Measurements from ENCODE around the gene CHRM4.

Gene CHRM4

DNA sequence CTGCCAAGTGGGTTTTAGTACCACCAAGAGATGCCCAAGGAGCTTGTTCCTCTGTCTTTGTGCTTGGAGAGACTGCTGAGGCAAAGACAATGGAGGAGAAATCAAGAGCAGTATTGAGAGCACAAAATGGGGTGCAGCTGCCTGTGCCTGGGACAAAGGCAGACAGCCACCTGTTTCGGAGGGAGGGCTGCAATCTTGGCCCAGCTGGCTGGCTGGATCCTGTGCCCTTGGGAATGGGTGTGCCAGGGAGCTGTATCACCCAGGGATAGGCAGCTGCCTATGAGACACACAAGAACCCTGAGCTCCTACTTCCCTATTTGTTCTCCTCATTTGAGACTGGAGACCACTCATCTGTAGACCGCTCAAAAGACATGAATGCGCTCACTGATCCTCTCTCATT is 23.3 kb upstream of the CHRM4 start:
- Histone ChIP-seq H3K9ac (no peak overlapping the region), H3K79me2 (no peaks in the 10 kb centered on the region), H3K4me3 (ENCODE audit: low read depth, low read length) (no peak overlapping the region), H3K36me3 (ENCODE audit: control insufficient read depth, insufficient read depth, low read length) (no peaks in the 10 kb centered on the region), H2AFZ (no peak overlapping the region), H3K4me2 (ENCODE audit: low read length) (no peak overlapping the region), H3K9me3 (ENCODE audit: control insufficient read depth, low read length) (no peaks in the 10 kb centered on the region), H3K27ac (peak overlapping the region; percentile 95), H3K4me1 (peaks cover 31% of the 10 kb centered on the region), H3K27me3 (ENCODE audit: control insufficient read depth, insufficient read depth, low read length) (no peaks in the 10 kb centered on the region)
- no peak for TF ChIP-seq CTCF (IDR thresholded peaks at IDR 0.05)

GRCh38 chr11:46414466-46414796 is 22.9 kb upstream of the CHRM4 start:
- H3K79me2 ChIP-seq: no peaks in the 10 kb centered on the region
- H3K9ac ChIP-seq: no peak overlapping the region
- H2AFZ ChIP-seq: no peak overlapping the region
- TF ChIP-seq CTCF (IDR thresholded peaks at IDR 0.05): no peak
- H3K36me3 ChIP-seq (ENCODE audit: control insufficient read depth, insufficient read depth, low read length): no peaks in the 10 kb centered on the region
- no peaks in the 10 kb centered on the region for H3K27me3 ChIP-seq (ENCODE audit: control insufficient read depth, insufficient read depth, low read length)
- peak overlapping the region; percentile 95 for H3K27ac ChIP-seq
- no peak overlapping the region for H3K4me3 ChIP-seq (ENCODE audit: low read depth, low read length)
- H3K4me1 ChIP-seq: peaks cover 31% of the 10 kb centered on the region
- H3K9me3 ChIP-seq (ENCODE audit: control insufficient read depth, low read length): no peaks in the 10 kb centered on the region
- H3K4me2 ChIP-seq (ENCODE audit: low read length): no peak overlapping the region

GRCh38 chr11:46413760-46414465 is 22.3 kb upstream of the CHRM4 start:
- H3K79me2 ChIP-seq: no peaks in the 10 kb centered on the region
- H3K27ac ChIP-seq: peak overlapping the region; percentile 95
- H3K4me2 ChIP-seq (ENCODE audit: low read length): no peak overlapping the region
- H3K27me3 ChIP-seq (ENCODE audit: control insufficient read depth, insufficient read depth, low read length): no peaks in the 10 kb centered on the region
- no peaks in the 10 kb centered on the region for H3K36me3 ChIP-seq (ENCODE audit: control insufficient read depth, insufficient read depth, low read length)
- TF ChIP-seq CTCF (IDR thresholded peaks at IDR 0.05): no peak
- no peak overlapping the region for H2AFZ ChIP-seq
- no peaks in the 10 kb centered on the region for H3K9me3 ChIP-seq (ENCODE audit: control insufficient read depth, low read length)
- H3K4me3 ChIP-seq (ENCODE audit: low read depth, low read length): no peak overlapping the region
- peaks cover 31% of the 10 kb centered on the region for H3K4me1 ChIP-seq
- no peak overlapping the region for H3K9ac ChIP-seq

DNA sequence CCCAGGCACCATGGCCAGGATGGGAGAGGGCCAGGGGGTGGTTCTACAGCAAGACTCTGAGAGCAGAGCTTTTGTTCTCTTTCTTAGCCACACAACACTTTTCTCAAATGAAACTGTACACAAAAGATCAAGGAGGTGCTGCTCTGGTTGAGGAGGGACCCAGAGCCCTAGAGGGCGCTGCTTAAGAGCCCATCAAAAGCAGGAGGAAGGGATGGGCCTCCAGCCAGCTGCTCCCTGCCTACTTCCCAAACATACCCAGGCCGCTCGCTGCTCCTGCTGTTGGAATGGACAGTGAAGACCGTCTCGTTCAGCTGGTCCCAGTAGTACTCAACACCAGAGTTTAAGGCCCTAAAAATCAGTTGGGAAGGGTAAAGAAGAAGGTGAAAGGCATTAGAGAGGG is 18.4 kb upstream of the CHRM4 start:
- Histone ChIP-seq H3K36me3 (ENCODE audit: control insufficient read depth, insufficient read depth, low read length) (no peaks in the 10 kb centered on the region), H3K9ac (no peak overlapping the region), H3K27ac (peak overlapping the region; percentile 68), H2AFZ (peak overlapping the region; percentile 24), H3K9me3 (ENCODE audit: control insufficient read depth, low read length) (no peaks in the 10 kb centered on the region), H3K4me2 (ENCODE audit: low read length) (no peak overlapping the region), H3K4me3 (ENCODE audit: low read depth, low read length) (no peak overlapping the region), H3K4me1 (peaks cover 12% of the 10 kb centered on the region), H3K79me2 (no peaks in the 10 kb centered on the region), H3K27me3 (ENCODE audit: control insufficient read depth, insufficient read depth, low read length) (no peaks in the 10 kb centered on the region)
- peak; percentile 58 for TF ChIP-seq CTCF (IDR thresholded peaks at IDR 0.05)

GRCh38 chr11:46408407-46408986 is 16.9 kb upstream of the CHRM4 start:
- no peaks in the 10 kb centered on the region for H3K79me2 ChIP-seq
- no peaks in the 10 kb centered on the region for H3K27me3 ChIP-seq (ENCODE audit: control insufficient read depth, insufficient read depth, low read length)
- TF ChIP-seq CTCF (IDR thresholded peaks at IDR 0.05): no peak
- H3K4me2 ChIP-seq (ENCODE audit: low read length): no peak overlapping the region
- no peaks in the 10 kb centered on the region for H3K9me3 ChIP-seq (ENCODE audit: control insufficient read depth, low read length)
- no peak overlapping the region for H2AFZ ChIP-seq
- peaks cover 8% of the 10 kb centered on the region for H3K4me1 ChIP-seq
- no peak overlapping the region for H3K27ac ChIP-seq
- no peaks in the 10 kb centered on the region for H3K36me3 ChIP-seq (ENCODE audit: control insufficient read depth, insufficient read depth, low read length)
- no peak overlapping the region for H3K4me3 ChIP-seq (ENCODE audit: low read depth, low read length)
- no peak overlapping the region for H3K9ac ChIP-seq
